ENCODE measurements around the gene RCVRN.

The RCVRN gene

DNA sequence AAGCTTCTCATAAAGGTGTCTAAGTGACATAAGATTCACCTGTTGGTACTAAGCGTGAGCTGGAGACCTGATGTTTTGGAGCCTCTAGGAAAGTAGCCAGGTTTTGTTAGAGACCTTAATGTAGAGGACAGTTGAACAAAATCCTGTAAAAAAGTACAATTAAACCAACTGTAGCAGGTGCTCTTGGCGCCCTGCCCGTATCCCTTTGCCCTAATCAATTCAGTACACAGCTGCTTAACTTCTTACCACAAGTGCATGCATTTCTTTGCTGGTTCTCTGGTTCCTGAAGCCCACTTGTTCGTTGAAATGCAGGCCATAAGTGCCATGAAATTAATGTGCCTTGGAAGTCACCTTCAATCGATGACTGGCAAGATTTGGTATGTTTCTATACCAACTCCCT is 54.9 kb downstream of the RCVRN start:
- no peak for DNase-seq (ENCODE audit: low spot score)
